Colonic mucosa (tissue), 4 donors: Measurements from ENCODE around the gene GLYATL1. TPM values are rescaled to one million over a fixed set of nuclear protein-coding genes. Genes with fewer than 3 reads are reported as not detected.

ENCODE experiments used
- DNase-seq: peaks from one replicate; pipeline ENCODE4 v3.0.0-alpha.2; 2020
- H3K27ac ChIP-seq: fragments of 200-600 bp; one replicate; pipeline ENCODE4 v1.8.0; 2021
- H3K27me3 ChIP-seq: fragments of 200-600 bp; one replicate; pipeline ENCODE4 v1.8.0; 2021
- H3K36me3 ChIP-seq: fragments of 200-600 bp; one replicate; pipeline ENCODE4 v1.8.0; 2021
- H3K4me1 ChIP-seq: fragments of 200-600 bp; one replicate; pipeline ENCODE4 v1.8.0; 2021; ENCODE audit warnings: mild to moderate bottlenecking
- H3K4me3 ChIP-seq: fragments of 200-600 bp; one replicate; pipeline ENCODE4 v1.8.0; 2021
- H3K9ac ChIP-seq, 2 donors: one replicate each; pipeline ENCODE4 v1.7.0; 2013; ENCODE audit warnings: control low read depth in 2 of 2, low read depth in 2 of 2, low read length in 2 of 2
- H3K9me3 ChIP-seq: fragments of 200-600 bp; one replicate; pipeline ENCODE4 v1.8.0; 2021
- CTCF ChIP-seq: fragments of 200-600 bp; IDR thresholded peaks from one replicate; pipeline ENCODE4 v1.8.0; 2022; ENCODE audit warnings: antibody characterized with exemption, mild to moderate bottlenecking
- intact Hi-C: fragments of 100-400 bp; cut with DNase I; formaldehyde crosslinking; loops from one replicate; pipeline ENCODE4 v1.14.1; 2022
- total RNA-seq, 2 donors: library from RNA; stranded (reverse); fragmentation: NEBNext Ultra II Directional in 1 of 2; extraction: Animal tissue kit (Norgen Biotek cat#: 25700) in 1 of 2; gene quantifications; one replicate each; pipeline ENCODE4 v1.2.1, GENCODE V29; 2021
- donor health status: healthy.
- donor health status: DM: no; HTN: no; CAD: no.
- donor health status: DM: no; HTN: no; CAD: no.

The GLYATL1 gene
- total RNA-seq, 2 donors from 2014 or later: 0.72 to 1.6 TPM

- Histone ChIP-seq H3K4me3 (no peak overlapping the region), H3K4me1 (no peaks in the 10 kb centered on the region), H3K9ac (no peak overlapping the region), H3K36me3 (no peaks in the 10 kb centered on the region), H3K27me3 (no peaks in the 10 kb centered on the region), H3K9me3 (no peaks in the 10 kb centered on the region), H3K27ac (no peak overlapping the region)
- intact Hi-C loops: no loop called here
- TF ChIP-seq CTCF: no peak
- DNase-seq: no peak
These were observed 26.1 kb downstream of the GLYATL1 start for GRCh38 chr11:58965246-58965985.

- intact Hi-C loops: no loop called here
- peak; percentile 40 for DNase-seq
- no peak overlapping the region for H3K9ac ChIP-seq
- no peaks in the 10 kb centered on the region for H3K36me3 ChIP-seq
- TF ChIP-seq CTCF: no peak
- H3K4me3 ChIP-seq: no peak overlapping the region
- no peaks in the 10 kb centered on the region for H3K27me3 ChIP-seq
- H3K4me1 ChIP-seq: no peaks in the 10 kb centered on the region
- H3K9me3 ChIP-seq: no peaks in the 10 kb centered on the region
- H3K27ac ChIP-seq: no peak overlapping the region
These were observed 29.0 kb downstream of the GLYATL1 start for GRCh38 chr11:58968251-58968711.

GRCh38 chr11:58977470-58977869 lies 38.2 kb downstream of the GLYATL1 start:
- H3K36me3 ChIP-seq: no peaks in the 10 kb centered on the region
- H3K9me3 ChIP-seq: no peaks in the 10 kb centered on the region
- no peak for TF ChIP-seq CTCF
- no peak for DNase-seq
- H3K4me3 ChIP-seq: no peak overlapping the region
- intact Hi-C loops: no loop called here
- H3K4me1 ChIP-seq: no peaks in the 10 kb centered on the region
- H3K27me3 ChIP-seq: no peaks in the 10 kb centered on the region
- H3K27ac ChIP-seq: no peak overlapping the region
- H3K9ac ChIP-seq: no peak overlapping the region

GRCh38 chr11:58979222-58979621 lies 39.9 kb downstream of the GLYATL1 start:
- H3K9me3 ChIP-seq: no peaks in the 10 kb centered on the region
- H3K27ac ChIP-seq: no peak overlapping the region
- intact Hi-C loops: no loop called here
- no peaks in the 10 kb centered on the region for H3K36me3 ChIP-seq
- no peak for TF ChIP-seq CTCF
- no peaks in the 10 kb centered on the region for H3K27me3 ChIP-seq
- H3K4me1 ChIP-seq: no peaks in the 10 kb centered on the region
- H3K9ac ChIP-seq: no peak overlapping the region
- DNase-seq: no peak
- no peak overlapping the region for H3K4me3 ChIP-seq

GRCh38 chr11:58980159-58980843 lies 41.0 kb downstream of the GLYATL1 start:
- no peak overlapping the region for H3K9ac ChIP-seq
- intact Hi-C loops: no loop called here
- DNase-seq: no peak
- H3K36me3 ChIP-seq: no peaks in the 10 kb centered on the region
- no peaks in the 10 kb centered on the region for H3K9me3 ChIP-seq
- no peaks in the 10 kb centered on the region for H3K4me1 ChIP-seq
- no peak overlapping the region for H3K27ac ChIP-seq
- H3K27me3 ChIP-seq: no peaks in the 10 kb centered on the region
- TF ChIP-seq CTCF: no peak
- no peak overlapping the region for H3K4me3 ChIP-seq
